H9 (cell line): ENCODE data around the gene SLC35E4. TPM values are rescaled to one million over a fixed set of nuclear protein-coding genes. Genes with fewer than 3 reads are reported as not detected.
A peak's percentile ranks its signal among the peaks of the same experiment; 100 is the strongest.

Experiments
- DNase-seq: peaks from one replicate; pipeline ENCODE4 v3.0.0-alpha.2; 2017
- H2AFZ ChIP-seq: one replicate; pipeline ENCODE4 v1.6.1; 2013; ENCODE audit warnings: mild to moderate bottlenecking, low read length, control low read depth, moderate library complexity
- H2AK5ac ChIP-seq: 2 replicates; pipeline ENCODE4 v1.6.1; 2013; ENCODE audit warnings: low read length, control low read depth, mixed read lengths; ENCODE audit not compliant: insufficient read length
- H2BK120ac ChIP-seq: one replicate; pipeline ENCODE4 v1.6.1; 2013; ENCODE audit warnings: low read depth, mild to moderate bottlenecking, low read length, control low read depth, inconsistent platforms; ENCODE audit not compliant: poor library complexity, severe bottlenecking
- H2BK12ac ChIP-seq: 2 replicates; pipeline ENCODE4 v1.6.1; 2013; ENCODE audit warnings: low read length, control low read depth, mixed read lengths, low read depth; ENCODE audit not compliant: insufficient read length
- H2BK15ac ChIP-seq: 2 replicates; pipeline ENCODE4 v1.6.1; 2013; ENCODE audit warnings: low read depth, low read length, control low read depth
- H2BK20ac ChIP-seq: one replicate; pipeline ENCODE4 v1.6.1; 2013; ENCODE audit warnings: low read depth, mild to moderate bottlenecking, low read length, control low read depth, inconsistent platforms; ENCODE audit not compliant: poor library complexity, severe bottlenecking
- H2BK5ac ChIP-seq: 2 replicates; pipeline ENCODE4 v1.6.1; 2013; ENCODE audit warnings: low read length, control low read depth, mixed read lengths; ENCODE audit not compliant: insufficient read length
- H3K14ac ChIP-seq: 2 replicates; pipeline ENCODE4 v1.6.1; 2013; ENCODE audit warnings: low read length, control low read depth; ENCODE audit not compliant: insufficient read depth
- H3K18ac ChIP-seq: 2 replicates; pipeline ENCODE4 v1.6.1; 2013; ENCODE audit warnings: low read depth, mild to moderate bottlenecking, mixed read lengths, low read length, control low read depth; ENCODE audit not compliant: insufficient read length
- H3K23ac ChIP-seq: 2 replicates; pipeline ENCODE4 v1.6.1; 2013; ENCODE audit warnings: low read length, control low read depth, mixed read lengths, low read depth; ENCODE audit not compliant: insufficient read length
- H3K23me2 ChIP-seq: 2 replicates; pipeline ENCODE4 v1.6.1; 2013; ENCODE audit warnings: low read depth, mild to moderate bottlenecking, mixed read lengths, low read length, control low read depth; ENCODE audit not compliant: insufficient read length, poor library complexity, severe bottlenecking
- H3K27ac ChIP-seq: 2 replicates; pipeline ENCODE4 v1.5.1; 2013; ENCODE audit warnings: low read length, control low read depth, mixed read lengths, low read depth; ENCODE audit not compliant: insufficient read length
- H3K27me3 ChIP-seq: 2 replicates; pipeline ENCODE4 v1.6.1; 2013; ENCODE audit warnings: low read length, control low read depth, inconsistent platforms; ENCODE audit not compliant: insufficient read depth
- H3K4ac ChIP-seq: 2 replicates; pipeline ENCODE4 v1.6.1; 2013; ENCODE audit warnings: low read depth, mild to moderate bottlenecking, control low read depth, inconsistent platforms, low read length, moderate library complexity
- H3K4me1 ChIP-seq: 2 replicates; pipeline ENCODE4 v1.6.1; 2013; ENCODE audit warnings: low read length, control low read depth, inconsistent platforms; ENCODE audit not compliant: insufficient read depth
- H3K4me2 ChIP-seq: 2 replicates; pipeline ENCODE4 v1.6.1; 2013; ENCODE audit warnings: low read length, control low read depth, mixed read lengths; ENCODE audit not compliant: insufficient read length, insufficient read depth
- H3K56ac ChIP-seq: 2 replicates; pipeline ENCODE4 v1.6.1; 2013; ENCODE audit warnings: low read depth, mild to moderate bottlenecking, mixed read lengths, low read length, control low read depth; ENCODE audit not compliant: insufficient read length
- H3K79me1 ChIP-seq: 2 replicates; pipeline ENCODE4 v1.6.1; 2013; ENCODE audit warnings: low read depth, mild to moderate bottlenecking, moderate library complexity, low read length, control low read depth, inconsistent platforms; ENCODE audit not compliant: insufficient read depth, poor library complexity, severe bottlenecking
- H3K79me2 ChIP-seq: 2 replicates; pipeline ENCODE4 v1.6.1; 2013; ENCODE audit warnings: low read length, control low read depth, inconsistent platforms; ENCODE audit not compliant: insufficient read depth
- H3K9ac ChIP-seq: 2 replicates; pipeline ENCODE4 v1.6.1; 2013; ENCODE audit warnings: low read length, control low read depth, mixed read lengths; ENCODE audit not compliant: insufficient read length; ENCODE audit errors: extremely low read depth
- H3K9me3 ChIP-seq: one replicate; pipeline ENCODE4 v1.6.1; 2013; ENCODE audit warnings: low read depth, low read length, inconsistent platforms; ENCODE audit not compliant: control insufficient read depth
- H3T11ph ChIP-seq: one replicate; pipeline ENCODE4 v1.6.1; 2013; ENCODE audit warnings: mild to moderate bottlenecking, low read length, control low read depth, inconsistent platforms
- H4K20me1 ChIP-seq: one replicate; pipeline ENCODE4 v1.6.1; 2013; ENCODE audit not compliant: control insufficient read depth, insufficient read length, insufficient read depth
- H4K5ac ChIP-seq: 2 replicates; pipeline ENCODE4 v1.6.1; 2013; ENCODE audit warnings: low read depth, mild to moderate bottlenecking, mixed read lengths, low read length, control low read depth; ENCODE audit not compliant: insufficient read length
- H4K8ac ChIP-seq: replicated peaks from 2 replicates; pipeline ENCODE4 v1.6.1; 2013; ENCODE audit warnings: low read length, control low read depth, mixed read lengths, low read depth; ENCODE audit not compliant: insufficient read length
- H4K91ac ChIP-seq: 2 replicates; pipeline ENCODE4 v1.6.1; 2013; ENCODE audit warnings: low read depth, mild to moderate bottlenecking, moderate library complexity, mixed read lengths, low read length, control low read depth; ENCODE audit not compliant: insufficient read length
- H3K27ac Mint-ChIP-seq, 3 experiments: 2 replicates in 2 of 3; 3 replicates in 1 of 3; pipeline ENCODE4 v1.8.0; 2020 to 2021; ENCODE audit warnings: mixed read lengths in 3 of 3, mild to moderate bottlenecking in 1 of 3, moderate library complexity in 1 of 3
- H3K27me3 Mint-ChIP-seq: 2 replicates; pipeline ENCODE4 v1.8.0; 2021; ENCODE audit warnings: low read depth, mild to moderate bottlenecking, moderate library complexity, mixed read lengths
- H3K36me3 Mint-ChIP-seq, 3 experiments: 2 replicates in 2 of 3; 3 replicates in 1 of 3; pipeline ENCODE4 v1.8.0; 2020 to 2021; ENCODE audit warnings: low read depth in 3 of 3, mixed read lengths in 3 of 3; ENCODE audit not compliant: insufficient read depth in 1 of 3
- H3K4me1 Mint-ChIP-seq, 2 experiments: 2 replicates each; pipeline ENCODE4 v1.8.0; 2020; ENCODE audit warnings: mixed read lengths in 2 of 2
- H3K4me3 Mint-ChIP-seq, 2 experiments: 2 replicates in 1 of 2; 3 replicates in 1 of 2; pipeline ENCODE4 v1.8.0; 2020 to 2021; ENCODE audit warnings: mild to moderate bottlenecking in 2 of 2, mixed read lengths in 2 of 2, moderate library complexity in 1 of 2
- H3K9me3 Mint-ChIP-seq, 2 experiments: 2 replicates in 1 of 2; 3 replicates in 1 of 2; pipeline ENCODE4 v1.8.0; 2020; ENCODE audit warnings: mild to moderate bottlenecking in 2 of 2, mixed read lengths in 2 of 2, moderate library complexity in 1 of 2
- CTCF ChIP-seq: fragments of 200-600 bp; sonication (generic); conservative IDR thresholded peaks from 3 replicates; pipeline ENCODE4 v1.8.0; 2021; ENCODE audit warnings: antibody characterized with exemption, mild to moderate bottlenecking
- WGBS: extraction: QIAGEN DNeasy Blood & Tissue Kit; methylation state at CpG from one replicate; pipeline ENCODE4 v1.1.7; 2013; ENCODE audit warnings: missing lambda C conversion rate, low lambda C conversion rate, mixed read lengths; ENCODE audit not compliant: insufficient read length; ENCODE audit errors: extremely low coverage; 5-methylcytosine and 5-hydroxymethylcytosine counted together
- total RNA-seq: library from RNA; stranded (reverse); gene quantifications from 2 replicates; pipeline ENCODE4 v1.2.1, GENCODE V29; 2021

SLC35E4 gene
- total RNA-seq, 1 experiment from 2014 or later, result 3.7 TPM

- H3K9ac ChIP-seq, result no peak overlapping the region
- H3K9me3 ChIP-seq, result no peaks in the 10 kb centered on the region
- no peak overlapping the region for H3K27ac ChIP-seq
- Mint-ChIP-seq H3K27ac (no peak overlapping the region), H3K9me3 (peaks cover 0 to under 1% of the 10 kb centered on the region in 2 experiments; a peak in 2 of 5 replicates), H3K4me1 (peaks cover under 1% of the 10 kb centered on the region in 2 experiments; a peak in 2 of 4 replicates), H3K27me3 (peaks cover 21% of the 10 kb centered on the region), H3K36me3 (no peaks in the 10 kb centered on the region; a peak in 1 of 7 replicates), H3K4me3 (no peak overlapping the region)
- H3K27me3 ChIP-seq, result no peaks in the 10 kb centered on the region
- no peak overlapping the region for H2BK20ac ChIP-seq
- no peaks in the 10 kb centered on the region for H3K4me1 ChIP-seq
- no peak overlapping the region for H2AK5ac ChIP-seq
- H2BK12ac ChIP-seq, result no peak overlapping the region
- no peaks in the 10 kb centered on the region for H3K79me2 ChIP-seq
- no peak overlapping the region for H4K8ac ChIP-seq
- no peak overlapping the region for H2BK120ac ChIP-seq
- H4K20me1 ChIP-seq, result no peaks in the 10 kb centered on the region
- H3K4ac ChIP-seq, result no peak overlapping the region
- no peak overlapping the region for H3K23ac ChIP-seq
- H3K4me2 ChIP-seq, result no peak overlapping the region
- H3K56ac ChIP-seq, result no peak overlapping the region
- no peak overlapping the region for H3T11ph ChIP-seq
- no peaks in the 10 kb centered on the region for H3K79me1 ChIP-seq
- no peak overlapping the region for H2BK5ac ChIP-seq
- no peak overlapping the region for H3K14ac ChIP-seq
- H3K18ac ChIP-seq, result no peak overlapping the region
- no CpG with 5 or more reads among the region's 29 CpGs for WGBS
- no peaks in the 10 kb centered on the region for H3K23me2 ChIP-seq
- H2BK15ac ChIP-seq, result no peak overlapping the region
- H4K91ac ChIP-seq, result no peak overlapping the region
- H4K5ac ChIP-seq, result no peak overlapping the region
- DNase-seq, result peak; percentile 62
- TF ChIP-seq CTCF, result no peak
- H2AFZ ChIP-seq, result no peak overlapping the region
Observed at GRCh38 chr22:30596886-30597285, 38.7 kb upstream of the SLC35E4 start.
